Colon (tissue), 2 donors: ENCODE data around the gene ANKMY1.

Source experiments
- FAIRE-seq: peaks from 2 replicates; lab custom pipeline; 2012; peaks lifted over from hg19 to GRCh38; lab: Jason Lieb, UNC
- donor health status: control.
- donor health status: control.

Gene ANKMY1

GRCh38 chr2:240434728-240435456 is 122.9 kb downstream of the ANKMY1 start:
- FAIRE-seq = no peak

DNA sequence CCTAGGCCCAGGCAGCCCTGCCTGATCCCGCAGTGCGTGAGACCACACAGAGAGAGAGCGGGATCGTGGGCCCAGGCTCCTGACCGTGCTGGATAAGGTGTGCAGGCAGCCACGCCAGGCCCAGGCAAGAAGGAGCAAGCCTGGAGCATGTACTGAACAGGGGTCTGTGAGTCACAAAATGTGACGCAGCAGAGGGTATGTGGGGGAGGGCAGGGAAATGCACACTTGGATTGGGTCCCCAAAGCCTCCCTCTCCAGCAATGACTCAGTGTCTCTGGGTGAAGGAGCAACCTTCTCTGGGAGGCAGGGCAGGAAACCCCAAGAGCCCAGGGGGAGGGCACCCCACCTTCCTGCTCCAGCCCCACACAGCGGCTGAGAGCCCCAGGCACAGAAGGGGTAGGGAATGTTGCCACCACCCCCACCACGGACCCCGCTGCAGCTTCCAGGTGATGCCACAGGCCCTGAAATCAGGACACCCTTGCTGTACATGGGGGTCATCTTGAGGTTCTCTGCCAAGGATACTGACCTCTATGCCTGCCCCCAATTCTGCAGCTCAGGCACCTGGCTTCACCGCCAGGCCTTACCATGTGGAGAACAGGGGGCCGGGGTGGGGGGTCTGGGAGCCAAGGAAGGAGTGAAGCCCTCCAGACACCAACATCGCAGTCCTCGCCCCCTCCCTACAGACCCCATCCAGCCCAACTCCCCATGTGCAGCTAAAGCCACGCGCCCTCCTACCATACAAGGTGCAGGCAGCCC is 123.6 kb downstream of the ANKMY1 start:
- FAIRE-seq = no peak

DNA sequence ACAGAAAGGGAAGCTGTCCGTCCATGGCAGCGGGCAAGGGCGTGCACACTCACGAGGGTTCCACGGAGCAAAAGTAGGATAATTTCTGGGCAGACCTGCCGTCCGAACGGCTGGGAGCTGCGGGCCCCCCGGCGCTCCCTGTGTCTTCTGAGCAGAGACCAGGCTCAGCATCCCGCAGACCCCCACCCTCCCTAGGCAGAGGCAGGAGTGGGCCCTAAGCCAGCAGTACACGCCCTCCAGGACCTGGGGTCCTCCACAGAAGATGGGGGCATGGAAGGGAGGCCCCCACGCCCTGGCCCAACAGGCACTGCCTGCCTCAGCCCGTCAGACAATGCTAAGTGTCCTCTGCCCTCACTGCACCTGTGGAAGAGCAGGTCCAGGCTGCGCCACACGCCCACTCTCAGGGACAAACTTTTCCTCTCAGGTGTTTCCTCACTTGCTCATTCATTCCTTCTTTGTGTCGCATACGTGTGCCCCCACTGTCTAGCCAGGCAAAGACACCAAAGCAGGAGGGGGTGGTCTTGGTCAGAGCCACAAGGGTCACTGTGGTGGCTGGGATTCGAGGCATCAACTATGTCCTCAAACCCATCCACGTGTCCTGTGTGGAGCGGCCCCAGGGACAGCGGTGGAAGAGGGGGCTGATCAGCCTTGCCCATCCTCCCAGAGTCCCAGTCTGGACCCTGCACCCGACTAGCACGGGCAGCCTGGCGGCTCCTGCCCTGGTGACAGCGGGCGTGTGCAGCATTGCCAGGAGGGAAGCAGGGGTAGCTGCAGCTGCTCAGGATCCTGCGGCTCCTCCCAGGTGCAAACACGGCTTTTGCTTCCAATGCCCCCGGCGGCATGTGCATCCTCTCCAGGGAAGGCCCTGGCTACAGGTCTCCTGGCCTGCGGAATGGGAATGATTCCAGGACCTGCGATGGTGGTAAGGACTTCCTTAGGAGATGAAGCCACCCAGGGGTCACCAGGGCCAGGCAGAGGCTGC is 124.7 kb downstream of the ANKMY1 start:
- FAIRE-seq = no peak

DNA sequence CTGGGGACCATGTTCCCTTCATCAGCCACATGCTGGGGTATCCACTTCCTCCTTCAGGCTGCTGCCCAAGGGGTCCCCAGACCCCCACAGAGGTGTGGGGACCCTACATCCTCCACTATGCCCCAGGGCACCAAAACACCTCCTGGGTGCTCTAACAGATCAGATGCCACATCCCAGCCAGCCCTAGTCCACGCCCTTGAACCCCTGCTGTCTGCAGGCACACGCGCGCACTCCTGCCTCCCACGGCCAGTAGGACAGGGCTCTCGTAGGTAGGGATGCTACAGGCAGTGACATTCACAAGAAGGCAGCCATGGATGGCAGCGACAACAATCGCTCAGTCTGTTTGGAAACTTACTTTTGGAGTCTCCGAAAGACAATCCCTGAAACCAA is 125.4 kb downstream of the ANKMY1 start:
- no peak for FAIRE-seq

GRCh38 chr2:240431661-240432424 is 125.9 kb downstream of the ANKMY1 start:
- FAIRE-seq = no peak

GRCh38 chr2:240431271-240431660 is 126.5 kb downstream of the ANKMY1 start:
- FAIRE-seq = no peak

GRCh38 chr2:240430595-240430994 is 127.2 kb downstream of the ANKMY1 start:
- FAIRE-seq = no peak

- no peak for FAIRE-seq
Measured at GRCh38 chr2:240429872-240430491, 127.8 kb downstream of the ANKMY1 start.
